SKM-1 treated with dmso at 0.1 percent for 144 hours (cell line): ENCODE results near the gene LGALS7.
"Not testable (repeated sequence)": the region's sequence is repeated elsewhere in the genome, so short reads cannot be mapped to it uniquely, and the experiment has no call there.

Experiments
- DNase-seq: peaks from one replicate; lab custom pipeline; 2025; ENCODE audit not compliant: unreplicated experiment; lab: John Stamatoyannopoulos, UW

The LGALS7 gene

GRCh38 chr19:38773469-38774177 is at the start of gene LGALS7:
Gene LGALS7, minus strand, starts transcription at chr19:38773517. Its CDS starts 25 bp downstream, at chr19:38773492.
- no peak for DNase-seq

GRCh38 chr19:38821230-38821825 is 48.0 kb upstream of the LGALS7 start:
- DNase-seq = not testable (repeated sequence)

- no peak for DNase-seq
These were observed 46.1 kb upstream of the LGALS7 start for GRCh38 chr19:38819231-38819920.

- no peak for DNase-seq
These were observed 43.8 kb upstream of the LGALS7 start for GRCh38 chr19:38817081-38817480.

- DNase-seq = no peak
These were observed 42.9 kb upstream of the LGALS7 start for GRCh38 chr19:38816131-38816750.

- DNase-seq = no peak
These were observed 42.0 kb upstream of the LGALS7 start for GRCh38 chr19:38815059-38816001.

- not testable (repeated sequence) for DNase-seq
These were observed 40.6 kb upstream of the LGALS7 start for GRCh38 chr19:38813932-38814331.

GRCh38 chr19:38813323-38813722 is 40.0 kb upstream of the LGALS7 start:
- no peak for DNase-seq

- DNase-seq = no peak
These were observed 39.6 kb upstream of the LGALS7 start, which contains the start of gene LGALS4 for GRCh38 chr19:38812841-38813320. Gene LGALS4, minus strand, starts transcription at chr19:38812945. Its CDS starts 59 bp downstream, at chr19:38812886.

- DNase-seq = no peak
These were observed 38.9 kb upstream of the LGALS7 start for GRCh38 chr19:38812009-38812840.

GRCh38 chr19:38809592-38810252 is 36.4 kb upstream of the LGALS7 start:
- no peak for DNase-seq

GRCh38 chr19:38808741-38809140 is 35.4 kb upstream of the LGALS7 start:
- no peak for DNase-seq

- DNase-seq = not testable (repeated sequence)
These were observed 34.2 kb upstream of the LGALS7 start for GRCh38 chr19:38807374-38808098.

GRCh38 chr19:38806371-38806770 is 33.1 kb upstream of the LGALS7 start:
- no peak for DNase-seq

- DNase-seq = no peak
These were observed 31.9 kb upstream of the LGALS7 start for GRCh38 chr19:38805180-38805579.

- no peak for DNase-seq
These were observed 30.2 kb upstream of the LGALS7 start for GRCh38 chr19:38803543-38803942.

- DNase-seq = no peak
These were observed 28.2 kb upstream of the LGALS7 start for GRCh38 chr19:38801359-38802095.
